DND-41 (cell line): ENCODE data around the gene PLAGL2.

ENCODE experiments used
- ATAC-seq: fragments of 200-7000 bp; cut with Tn5 transposase; 3 replicates; pipeline ENCODE4 v1.9.1; 2021; ENCODE audit warnings: low read depth; ENCODE audit not compliant: insufficient read depth
- DNase-seq: peaks from one replicate; pipeline ENCODE4 v3.0.0-alpha.2; 2020
- H2AFZ ChIP-seq: 2 replicates; pipeline ENCODE4 v1.6.0; 2012; ENCODE audit warnings: low read depth, low read length
- H3K27ac ChIP-seq: 2 replicates; pipeline ENCODE4 v1.5.1; 2012; ENCODE audit warnings: low read length, inconsistent platforms
- H3K27me3 ChIP-seq: fragments of 200-600 bp; sonication (generic); 2 replicates; pipeline ENCODE4 v1.6.0; 2012; ENCODE audit warnings: low read length, mild to moderate bottlenecking, inconsistent platforms; ENCODE audit not compliant: insufficient read depth, poor library complexity
- H3K36me3 ChIP-seq: 2 replicates; pipeline ENCODE4 v1.5.1; 2012; ENCODE audit warnings: low read length, inconsistent platforms; ENCODE audit not compliant: insufficient read depth
- H3K4me1 ChIP-seq: 2 replicates; pipeline ENCODE4 v1.5.1; 2012; ENCODE audit warnings: mild to moderate bottlenecking, low read length; ENCODE audit not compliant: insufficient read depth
- H3K4me2 ChIP-seq: 2 replicates; pipeline ENCODE4 v1.6.0; 2012; ENCODE audit warnings: mild to moderate bottlenecking, moderate library complexity, low read length, inconsistent platforms; ENCODE audit not compliant: insufficient read depth
- H3K4me3 ChIP-seq, 2 experiments: fragments of 200-600 bp in 1 of 2; shearing (Covaris generic) in 1 of 2; 2 replicates each; pipeline ENCODE4 v1.5.1; 2012 to 2016; ENCODE audit warnings: inconsistent platforms in 2 of 2, low read length in 2 of 2, mild to moderate bottlenecking in 2 of 2, low read depth in 1 of 2, moderate library complexity in 1 of 2
- H3K79me2 ChIP-seq: 2 replicates; pipeline ENCODE4 v1.6.0; 2012; ENCODE audit warnings: low read length, inconsistent platforms; ENCODE audit not compliant: insufficient read depth
- H3K9ac ChIP-seq: 2 replicates; pipeline ENCODE4 v1.6.0; 2012; ENCODE audit warnings: low read depth, mild to moderate bottlenecking, inconsistent platforms, low read length, moderate library complexity
- H3K9me3 ChIP-seq: 2 replicates; pipeline ENCODE4 v1.5.1; 2012; ENCODE audit warnings: low read length, moderate library complexity, mild to moderate bottlenecking, inconsistent platforms; ENCODE audit not compliant: insufficient read depth, severe bottlenecking
- H4K20me1 ChIP-seq: 2 replicates; pipeline ENCODE4 v1.6.0; 2012; ENCODE audit warnings: low read length; ENCODE audit not compliant: insufficient read depth
- CTCF ChIP-seq: IDR thresholded peaks from 2 replicates; pipeline ENCODE4 v1.5.1; 2012; ENCODE audit warnings: borderline replicate concordance, low read length, moderate library complexity, mild to moderate bottlenecking; ENCODE audit not compliant: poor library complexity, severe bottlenecking; ENCODE audit errors: extremely low read depth
- EZH2 ChIP-seq: IDR thresholded peaks from 3 replicates; pipeline ENCODE4 v1.6.1; 2012; ENCODE audit warnings: borderline replicate concordance, low read depth, mild to moderate bottlenecking, moderate library complexity, low read length, inconsistent platforms; ENCODE audit not compliant: severe bottlenecking

Gene PLAGL2

DNA sequence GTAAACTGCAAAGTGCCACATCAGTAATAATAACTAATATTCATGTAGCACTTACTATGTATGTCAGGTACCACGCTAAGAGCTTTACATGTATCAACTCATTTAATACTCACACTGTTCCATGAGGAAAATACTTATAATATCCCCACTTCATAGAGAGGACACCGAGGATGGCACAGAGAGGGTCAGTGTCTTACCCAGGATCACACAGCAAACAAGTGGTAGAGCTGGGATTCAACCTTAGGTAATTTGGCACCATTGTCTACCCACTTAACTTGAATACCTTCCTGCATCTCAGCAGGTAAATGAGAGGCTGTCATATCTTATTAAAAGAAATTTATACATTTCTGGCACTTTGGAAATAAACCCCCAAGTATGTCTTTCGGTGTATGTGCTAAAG is 8.2 kb upstream of the PLAGL2 start:
- Histone ChIP-seq H2AFZ (no peak overlapping the region), H3K79me2 (peaks cover 15% of the 10 kb centered on the region), H3K36me3 (peaks cover 83% of the 10 kb centered on the region), H3K27me3 (no peaks in the 10 kb centered on the region), H3K27ac (no peak overlapping the region), H3K9me3 (no peaks in the 10 kb centered on the region), H3K4me3 (no peak overlapping the region), H3K9ac (no peak overlapping the region), H4K20me1 (no peaks in the 10 kb centered on the region), H3K4me1 (no peaks in the 10 kb centered on the region; the same call in 1 of the 2 replicates), H3K4me2 (no peak overlapping the region)
- ATAC-seq, result no peak
- DNase-seq, result no peak
- TF ChIP-seq CTCF (no peak), EZH2 (no peak)

DNA sequence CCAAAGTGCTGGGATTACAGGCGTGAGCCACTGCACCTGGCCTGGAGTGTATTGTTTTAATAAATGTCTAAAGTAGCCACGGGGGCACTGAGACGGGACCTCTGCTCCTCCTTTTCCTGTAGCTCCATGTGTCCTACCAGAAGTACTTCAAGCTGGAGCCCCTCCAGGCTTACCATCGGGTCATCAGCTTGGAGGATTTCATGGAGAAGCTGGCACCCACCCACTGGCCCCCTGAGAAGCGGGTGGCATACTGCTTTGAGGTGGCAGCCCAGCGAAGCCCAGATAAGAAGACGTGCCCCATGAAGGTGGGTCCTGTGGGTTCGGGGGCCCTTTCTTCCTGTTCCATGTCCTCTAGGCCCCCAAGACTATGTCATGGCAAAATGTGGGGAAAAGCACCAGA is 7.6 kb upstream of the PLAGL2 start:
- no peaks in the 10 kb centered on the region for H4K20me1 ChIP-seq
- H3K9ac ChIP-seq, result no peak overlapping the region
- H3K4me1 ChIP-seq, result peaks cover 5% of the 10 kb centered on the region
- no peaks in the 10 kb centered on the region for H3K9me3 ChIP-seq
- H2AFZ ChIP-seq, result no peak overlapping the region
- H3K27me3 ChIP-seq, result no peaks in the 10 kb centered on the region
- DNase-seq, result no peak
- peaks cover 85% of the 10 kb centered on the region for H3K36me3 ChIP-seq
- H3K79me2 ChIP-seq, result peaks cover 21% of the 10 kb centered on the region
- no peak overlapping the region for H3K4me2 ChIP-seq
- no peak for ATAC-seq
- no peak for TF ChIP-seq EZH2
- no peak for TF ChIP-seq CTCF
- H3K27ac ChIP-seq, result no peak overlapping the region
- H3K4me3 ChIP-seq, result no peak overlapping the region

GRCh38 chr20:32213870-32214269 is 6.3 kb upstream of the PLAGL2 start:
- Histone ChIP-seq H3K4me1 (peaks cover 18% of the 10 kb centered on the region), H2AFZ (no peak overlapping the region), H3K36me3 (peaks cover 84% of the 10 kb centered on the region), H3K4me3 (no peak overlapping the region), H3K9me3 (no peaks in the 10 kb centered on the region), H3K4me2 (no peak overlapping the region), H3K27ac (no peak overlapping the region), H3K79me2 (peaks cover 33% of the 10 kb centered on the region), H3K9ac (no peak overlapping the region), H4K20me1 (no peaks in the 10 kb centered on the region), H3K27me3 (no peaks in the 10 kb centered on the region)
- ATAC-seq, result no peak
- no peak for DNase-seq
- no peak for TF ChIP-seq EZH2
- no peak for TF ChIP-seq CTCF
